Choroid plexus epithelial cell (primary cell): ENCODE results near the gene SIVA1.

ENCODE experiments used
- DNase-seq: peaks from one replicate; pipeline ENCODE4 v3.0.0-alpha.2; 2010; ENCODE audit warnings: low read depth
- H3K4me3 ChIP-seq: 2 replicates; pipeline ENCODE4 v1.5.1; 2011; ENCODE audit warnings: low read depth, mild to moderate bottlenecking, control low read depth, low read length, moderate library complexity
- TF ChIP-seq, protein P1 (sequence below): conservative IDR thresholded peaks from 2 replicates; pipeline ENCODE4 v1.5.1; 2011; ENCODE audit warnings: low read depth, mild to moderate bottlenecking, control low read depth, inconsistent platforms, low read length, moderate library complexity

Gene SIVA1

DNA sequence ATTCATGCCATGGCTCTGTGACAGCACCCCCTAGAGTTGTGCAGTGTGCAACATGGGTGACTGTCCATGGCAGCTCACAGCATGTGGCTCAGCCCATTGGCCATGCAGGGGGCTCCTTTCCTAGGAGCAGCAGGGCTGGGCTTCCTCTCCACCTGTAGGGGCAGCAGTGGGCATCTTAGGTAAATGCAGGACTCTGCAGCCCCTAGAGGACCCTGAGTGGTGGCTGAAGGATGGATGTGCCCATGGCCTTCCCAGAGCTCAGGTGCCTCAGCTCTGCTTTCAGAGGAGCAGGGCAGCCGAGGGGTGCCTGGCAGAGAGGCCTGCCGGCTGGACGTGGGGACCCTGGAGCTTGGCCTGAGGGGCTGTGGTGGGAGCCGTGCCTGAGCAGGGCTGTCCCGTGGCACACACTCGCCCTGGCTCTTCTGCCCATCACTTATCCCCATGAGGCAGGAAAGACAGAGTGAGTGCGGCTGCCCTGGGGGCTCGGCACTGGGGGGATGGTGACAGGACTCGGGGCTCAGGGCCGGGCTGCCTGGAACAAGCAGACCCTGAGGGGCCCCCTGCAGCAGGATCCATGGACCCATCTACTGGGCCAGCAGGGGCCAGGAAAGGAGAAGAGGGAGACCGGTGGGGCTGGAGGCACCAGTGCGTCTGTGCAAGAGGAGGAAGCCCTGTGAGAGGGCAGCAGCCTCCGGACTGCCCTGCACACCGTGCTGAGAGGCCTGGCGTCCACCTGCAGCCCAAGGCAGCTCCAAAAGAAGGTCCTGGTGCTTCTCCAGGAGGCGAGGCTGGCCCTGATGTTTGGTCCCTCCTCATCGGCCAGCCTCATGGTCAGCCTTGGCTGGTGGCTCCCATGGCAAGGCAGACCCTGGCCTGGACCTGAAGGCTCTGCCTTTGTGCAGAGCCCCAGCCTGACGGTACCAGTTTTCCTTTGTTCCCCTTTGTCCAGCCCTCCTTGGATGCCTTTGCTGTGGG lies 21.3 kb upstream of the SIVA1 start:
- TF ChIP-seq, protein P1, sequence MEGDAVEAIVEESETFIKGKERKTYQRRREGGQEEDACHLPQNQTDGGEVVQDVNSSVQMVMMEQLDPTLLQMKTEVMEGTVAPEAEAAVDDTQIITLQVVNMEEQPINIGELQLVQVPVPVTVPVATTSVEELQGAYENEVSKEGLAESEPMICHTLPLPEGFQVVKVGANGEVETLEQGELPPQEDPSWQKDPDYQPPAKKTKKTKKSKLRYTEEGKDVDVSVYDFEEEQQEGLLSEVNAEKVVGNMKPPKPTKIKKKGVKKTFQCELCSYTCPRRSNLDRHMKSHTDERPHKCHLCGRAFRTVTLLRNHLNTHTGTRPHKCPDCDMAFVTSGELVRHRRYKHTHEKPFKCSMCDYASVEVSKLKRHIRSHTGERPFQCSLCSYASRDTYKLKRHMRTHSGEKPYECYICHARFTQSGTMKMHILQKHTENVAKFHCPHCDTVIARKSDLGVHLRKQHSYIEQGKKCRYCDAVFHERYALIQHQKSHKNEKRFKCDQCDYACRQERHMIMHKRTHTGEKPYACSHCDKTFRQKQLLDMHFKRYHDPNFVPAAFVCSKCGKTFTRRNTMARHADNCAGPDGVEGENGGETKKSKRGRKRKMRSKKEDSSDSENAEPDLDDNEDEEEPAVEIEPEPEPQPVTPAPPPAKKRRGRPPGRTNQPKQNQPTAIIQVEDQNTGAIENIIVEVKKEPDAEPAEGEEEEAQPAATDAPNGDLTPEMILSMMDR, result peak; percentile 56
- no peak overlapping the region for H3K4me3 ChIP-seq
- no peak for DNase-seq

DNA sequence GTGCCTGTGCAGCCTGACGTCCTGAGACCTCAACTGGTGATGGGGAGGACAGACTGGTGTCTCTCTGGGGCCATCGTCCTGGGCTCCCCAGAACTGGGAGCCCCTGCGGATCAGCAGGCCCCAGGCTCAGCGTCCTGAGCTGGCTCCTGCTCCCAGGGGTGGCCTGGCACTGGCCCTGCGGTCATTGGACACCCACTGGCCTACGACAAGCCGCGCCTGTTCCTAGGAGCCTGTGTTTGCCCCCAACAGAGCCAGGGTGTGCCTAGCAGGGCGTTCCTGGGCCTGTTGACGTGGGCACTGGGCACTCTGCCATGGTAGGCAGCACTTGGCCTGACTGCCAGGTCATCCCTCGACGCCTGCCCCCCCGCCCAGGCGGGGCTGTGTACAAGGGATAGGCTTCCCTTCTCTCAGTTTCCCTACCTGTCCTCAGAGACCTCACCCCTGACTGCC lies 20.6 kb upstream of the SIVA1 start:
- no peak for DNase-seq
- H3K4me3 ChIP-seq, result no peak overlapping the region
- TF ChIP-seq, protein P1, result no peak

DNA sequence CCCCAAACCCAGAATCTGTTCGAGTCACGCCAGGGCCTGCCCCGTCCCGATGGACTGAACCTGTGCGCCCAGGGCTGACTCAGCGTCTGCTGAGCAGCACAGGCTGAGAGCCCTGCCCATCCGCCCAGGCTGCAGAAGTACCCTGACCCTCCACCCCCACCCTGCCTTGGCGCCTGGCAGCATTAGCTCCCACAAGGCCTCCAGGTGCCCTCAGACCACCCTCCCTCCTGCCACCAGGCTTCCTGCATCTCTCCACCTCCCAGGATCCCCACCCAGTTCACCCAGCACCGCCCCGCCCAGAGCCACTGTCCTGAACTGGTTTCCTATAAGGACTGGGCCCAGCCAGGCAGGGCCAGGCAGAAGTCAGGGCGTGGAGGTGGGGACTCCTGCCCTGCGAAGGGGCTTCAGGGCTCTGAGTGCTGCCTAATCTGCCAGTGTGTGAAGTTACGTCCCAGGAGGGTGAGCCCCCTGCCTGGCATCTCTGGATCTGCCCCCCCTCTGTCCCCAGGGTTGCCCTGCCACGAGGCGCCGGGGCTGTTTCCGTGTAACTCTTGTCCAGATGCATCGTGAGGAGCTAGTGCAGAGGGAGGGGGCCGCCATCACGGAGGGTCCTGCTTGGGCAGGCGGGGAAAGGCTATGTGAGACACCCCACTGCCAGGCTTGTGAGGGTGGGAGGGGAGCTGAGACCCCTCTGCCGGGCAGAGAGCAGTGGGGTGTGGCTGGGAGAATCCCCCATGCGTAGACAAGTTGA lies 19.8 kb upstream of the SIVA1 start:
- DNase-seq, result no peak
- TF ChIP-seq, protein P1, result no peak
- no peak overlapping the region for H3K4me3 ChIP-seq

DNA sequence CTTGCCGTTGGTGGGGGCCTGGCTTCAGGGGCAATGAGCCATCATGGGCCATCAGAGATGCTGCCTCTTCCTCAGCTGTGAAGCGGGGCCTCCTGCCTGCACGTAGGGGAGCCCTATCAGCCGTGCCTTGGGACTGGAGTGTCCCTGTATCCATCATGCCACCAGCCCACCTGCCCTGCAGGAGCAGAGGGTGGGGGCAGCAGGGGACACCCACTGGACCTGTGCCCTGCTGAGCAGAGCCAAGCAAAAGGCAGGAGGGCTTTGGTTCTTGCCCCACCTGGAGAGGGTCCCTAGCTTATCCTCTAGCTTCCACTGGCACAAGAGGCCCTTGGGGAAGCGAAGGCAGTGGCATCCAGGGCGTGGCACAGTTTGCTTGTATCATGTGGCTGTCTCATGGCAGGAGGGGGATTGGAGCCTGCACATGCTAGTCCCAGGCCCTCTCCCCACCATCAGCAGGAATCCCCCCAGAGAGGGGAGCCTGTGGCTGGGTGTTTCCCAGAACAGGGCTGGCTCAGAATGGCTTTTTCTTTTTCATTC lies 18.8 kb upstream of the SIVA1 start:
- H3K4me3 ChIP-seq, result no peak overlapping the region
- TF ChIP-seq, protein P1, result no peak
- DNase-seq, result no peak

DNA sequence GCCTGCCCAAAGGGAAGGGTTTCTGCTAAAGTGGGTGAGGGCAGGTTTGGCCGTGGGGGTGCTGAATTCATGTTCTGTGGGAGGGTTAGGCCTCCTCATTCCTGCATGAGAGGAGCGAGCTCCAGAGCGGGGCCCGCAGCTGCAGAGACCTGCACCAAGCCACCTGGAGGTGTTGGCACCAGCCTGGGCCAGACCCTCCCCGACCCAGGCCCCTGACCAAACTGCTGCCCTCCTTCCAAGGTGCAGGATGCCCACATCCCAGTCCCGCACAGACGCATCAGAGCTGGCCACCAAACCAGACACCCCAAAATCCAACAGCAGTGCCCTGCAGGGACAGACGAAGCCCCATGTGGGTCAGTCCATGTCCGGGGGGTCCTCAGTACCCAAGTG lies 18.4 kb upstream of the SIVA1 start:
- DNase-seq, result no peak
- no peak overlapping the region for H3K4me3 ChIP-seq
- TF ChIP-seq, protein P1, result no peak

DNA sequence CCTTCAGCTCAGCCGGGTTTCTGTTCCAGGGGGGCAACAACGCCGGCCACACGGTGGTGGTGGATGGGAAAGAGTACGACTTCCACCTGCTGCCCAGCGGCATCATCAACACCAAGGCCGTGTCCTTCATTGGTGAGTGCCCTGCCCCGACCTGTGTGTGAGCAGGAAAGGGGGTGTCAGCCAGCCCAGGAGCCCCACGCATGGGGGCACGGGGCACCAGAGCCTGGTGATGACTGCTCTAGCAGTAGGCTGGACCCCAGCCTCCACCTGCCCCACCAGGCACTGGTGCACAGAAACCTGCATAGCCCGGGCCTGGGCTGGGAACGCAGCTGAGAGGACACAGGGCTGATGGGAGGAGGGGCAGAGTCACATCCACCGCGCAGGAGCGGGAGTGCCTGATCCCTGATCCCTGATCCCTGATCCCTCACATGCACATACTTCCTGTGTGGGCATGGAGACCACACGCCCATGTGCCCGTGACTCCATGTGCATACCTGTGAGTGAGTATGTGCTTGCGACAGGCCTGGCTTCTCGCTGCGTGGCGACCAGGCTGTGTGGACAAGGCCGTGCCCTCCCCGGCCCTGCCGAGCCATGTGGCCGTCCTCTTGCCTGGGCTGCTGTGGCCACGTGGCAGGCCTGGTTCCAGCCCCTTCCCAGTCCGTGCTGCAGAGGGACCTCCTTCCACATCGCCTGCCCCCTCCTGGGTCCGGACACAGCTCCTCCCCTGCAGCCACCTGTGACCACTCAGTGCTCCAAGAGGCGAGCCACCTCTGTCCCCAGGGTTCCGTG lies 17.8 kb upstream of the SIVA1 start:
- TF ChIP-seq, protein P1, result no peak
- no peak overlapping the region for H3K4me3 ChIP-seq
- DNase-seq, result no peak
